Activated CD8-positive, alpha-beta memory T cell treated with anti-CD3 and anti-CD28 coated beads for 48 hours (primary cell): ENCODE results near the gene IMPA2.

Source experiments
- DNase-seq, 3 experiments: peaks; one replicate each; pipeline ENCODE4 v3.0.0-alpha.2; 2020; ENCODE audit warnings: low read depth in 2 of 3, low spot score in 2 of 3

IMPA2 gene

DNA sequence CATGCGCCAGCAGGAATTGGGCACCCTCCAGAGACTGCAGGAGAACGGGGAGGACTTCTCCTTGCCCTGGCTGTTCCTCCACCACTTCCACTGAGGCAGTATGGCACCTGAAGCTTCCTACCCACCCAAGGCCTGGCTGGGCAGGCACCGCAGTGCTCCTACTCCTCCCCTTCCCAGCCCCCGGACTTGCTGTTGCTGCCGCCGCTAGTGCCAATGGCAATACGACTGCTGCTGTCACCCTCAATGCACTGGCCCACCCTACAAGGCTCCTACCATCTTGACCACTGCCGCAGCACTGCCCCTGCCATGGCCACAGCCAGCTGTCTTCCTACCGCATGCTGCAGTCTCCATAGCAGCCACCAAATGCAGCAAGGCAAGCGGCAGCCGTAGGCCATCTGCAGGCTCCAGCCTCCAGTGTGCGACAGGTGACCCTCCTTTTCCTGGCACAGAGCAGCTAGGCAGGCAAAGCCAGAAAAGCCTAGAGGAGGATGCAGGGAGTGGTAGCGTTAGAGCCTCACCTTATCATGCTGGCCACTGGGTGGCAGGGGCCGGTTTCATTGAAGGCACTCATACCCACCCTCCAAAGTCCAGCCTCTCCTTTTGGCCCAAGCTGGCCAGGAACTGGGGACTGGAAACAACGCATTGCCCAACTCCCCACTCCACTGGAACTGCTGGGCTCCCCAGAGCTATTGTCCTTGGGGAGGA lies 64.9 kb downstream of the IMPA2 start:
- DNase-seq: no peak

DNA sequence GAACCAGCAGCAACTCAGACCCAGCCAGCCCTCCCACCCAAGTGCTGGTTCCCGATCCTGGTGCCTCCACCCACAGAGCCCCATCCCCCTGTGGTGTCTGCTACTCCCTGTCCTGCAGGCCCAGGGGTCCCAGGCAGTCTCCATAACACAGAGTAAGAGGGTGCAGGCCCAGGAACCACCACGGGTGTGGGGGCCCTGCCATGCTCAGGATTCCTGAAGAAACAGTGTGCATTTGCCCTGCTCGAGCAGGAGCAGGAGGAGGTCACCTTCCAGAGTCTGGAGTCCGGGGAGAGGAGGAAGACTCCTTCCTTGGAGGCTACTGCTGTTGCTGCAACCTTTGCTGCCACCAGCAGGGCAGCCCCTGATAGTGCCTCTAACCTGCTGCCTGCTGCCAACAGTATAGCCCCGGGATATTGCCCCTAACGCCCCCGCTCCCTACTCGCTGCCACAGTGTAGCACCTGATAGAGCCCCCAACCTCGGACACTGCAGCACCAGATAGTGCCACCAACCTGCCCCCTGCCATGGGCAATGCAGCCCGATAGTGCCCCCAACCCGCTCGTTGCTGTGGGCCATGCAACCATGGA lies 65.5 kb downstream of the IMPA2 start:
- DNase-seq: no peak

DNA sequence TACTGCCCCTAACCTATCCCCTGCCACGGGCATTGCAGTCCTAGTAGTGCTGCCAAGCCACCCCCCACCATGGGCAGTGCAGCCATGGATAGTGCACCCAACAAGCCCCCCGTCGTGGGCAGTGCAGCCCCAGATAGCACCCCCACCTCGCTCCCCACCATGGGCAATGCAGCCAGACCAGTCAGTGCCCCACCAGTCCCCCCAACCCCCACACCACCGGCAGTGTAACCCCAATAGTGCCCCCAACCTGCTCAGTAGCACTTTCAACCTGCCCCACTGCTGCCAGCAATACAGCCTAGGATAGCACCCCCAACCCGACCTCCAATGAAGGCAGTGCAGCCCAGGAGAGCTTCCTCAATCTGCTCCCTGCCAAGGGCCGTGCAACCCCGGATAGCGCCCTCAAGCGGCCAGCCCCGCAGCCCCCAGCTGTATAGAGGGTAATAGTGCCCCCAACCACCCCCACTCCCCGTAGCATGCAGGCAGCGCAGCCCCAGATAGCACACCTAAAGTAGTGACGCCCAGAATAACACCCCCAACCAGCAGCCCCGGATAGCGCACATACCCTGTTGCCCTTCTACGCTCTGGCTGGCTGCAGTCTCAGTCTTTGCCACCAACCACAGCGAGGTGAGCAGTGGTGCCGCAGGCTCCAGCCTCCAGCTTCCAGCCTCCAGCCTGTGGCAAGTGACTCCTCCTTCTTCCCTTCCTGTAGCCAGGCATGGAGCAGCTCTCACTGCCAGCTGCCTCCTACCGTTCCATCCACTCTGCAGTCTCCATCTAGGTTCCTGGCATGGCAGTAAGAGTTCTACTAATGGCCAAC lies 66.9 kb downstream of the IMPA2 start:
- DNase-seq: no peak

DNA sequence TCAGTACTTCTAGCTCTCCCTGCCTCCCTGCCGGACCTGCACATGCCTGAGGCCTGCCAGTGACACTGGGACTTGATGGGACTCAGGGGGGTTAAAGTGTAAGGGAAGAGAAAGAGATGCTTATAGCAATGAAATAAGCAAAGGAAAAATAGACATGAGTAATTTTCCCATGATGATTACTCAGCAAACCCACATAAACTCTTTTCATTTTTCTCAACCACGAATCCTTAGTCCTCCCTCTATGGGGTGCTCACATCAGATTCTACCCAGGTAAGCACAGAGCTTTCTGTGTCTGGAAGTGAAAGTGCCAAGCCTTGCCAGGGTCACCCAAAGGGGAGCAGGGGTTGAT lies 67.5 kb downstream of the IMPA2 start:
- DNase-seq: no peak

DNA sequence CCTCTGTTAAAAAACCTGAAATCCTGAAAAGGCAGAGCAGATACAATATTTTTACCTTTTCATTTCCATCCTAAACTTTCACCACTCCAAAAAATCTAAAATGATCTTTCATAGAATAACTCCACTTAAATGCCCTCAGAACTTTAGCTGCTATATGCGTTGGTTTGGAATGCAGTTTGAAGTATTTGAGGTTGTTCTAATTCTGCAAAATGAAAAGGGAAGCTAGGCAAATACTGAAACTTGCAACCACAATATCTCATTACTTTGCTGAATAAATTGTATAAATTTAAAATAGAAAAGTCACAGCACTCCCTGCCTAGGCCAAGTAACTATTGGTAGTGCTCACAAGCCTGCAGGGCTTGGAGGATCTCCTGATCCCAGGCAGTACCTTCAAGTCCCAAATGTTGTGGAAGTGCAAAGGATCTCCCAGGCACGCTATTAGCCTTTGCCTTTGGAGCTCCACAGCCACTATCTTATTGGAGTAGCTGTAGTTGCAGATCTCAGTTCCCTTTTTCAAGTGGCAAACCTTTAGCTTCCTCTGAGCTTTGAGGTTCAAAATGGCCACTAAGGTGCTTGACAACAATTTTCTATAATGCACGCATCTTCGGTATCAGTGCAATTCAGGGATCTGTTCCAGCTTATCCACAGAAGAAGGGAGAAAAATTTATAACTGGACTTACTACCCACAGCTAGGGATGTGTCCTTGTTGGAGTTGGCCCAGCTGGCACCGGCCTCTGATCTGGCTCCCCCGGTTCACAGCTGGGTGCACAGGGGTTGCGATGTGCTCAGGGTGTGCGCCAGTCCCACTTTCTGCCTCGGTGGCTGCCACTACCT lies 68.9 kb downstream of the IMPA2 start:
- DNase-seq: no peak

DNA sequence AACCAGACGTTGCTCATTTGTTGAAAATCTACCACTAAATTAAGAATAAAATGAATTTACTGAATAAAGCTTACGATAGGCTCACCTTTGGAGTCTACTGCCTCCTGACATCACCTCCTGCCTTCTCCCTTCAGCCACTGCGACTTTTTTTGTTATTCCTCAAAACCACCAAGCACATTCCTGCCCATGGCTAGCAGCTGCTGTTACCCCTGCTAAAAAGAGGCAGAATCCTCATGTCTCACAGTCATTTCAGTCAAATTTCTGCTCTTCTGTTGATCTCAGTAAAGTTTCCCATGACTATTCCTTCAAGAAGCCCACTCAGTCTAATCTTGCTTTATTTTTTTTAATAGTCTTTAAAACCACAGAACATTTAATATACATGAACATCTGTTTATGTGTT lies 71.6 kb downstream of the IMPA2 start:
- no peak for DNase-seq

DNA sequence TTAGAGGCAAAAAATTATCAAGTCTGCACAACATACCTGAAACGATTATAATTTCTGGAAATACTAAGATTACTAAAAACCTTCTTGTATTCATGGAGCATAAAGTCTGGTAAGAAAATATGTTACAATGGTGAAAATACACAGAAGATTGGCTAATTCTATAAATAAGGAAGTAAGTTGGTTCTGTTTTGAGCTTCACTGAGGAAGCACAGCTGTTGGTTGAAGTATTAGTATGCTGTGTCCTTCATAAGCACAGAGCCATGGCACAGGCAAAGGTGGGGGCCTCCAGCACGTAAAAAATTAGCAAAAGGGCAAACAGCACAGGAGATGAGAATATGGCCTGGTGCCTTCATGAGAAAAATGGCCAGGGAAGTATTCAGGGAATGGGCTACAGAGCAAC lies 72.0 kb downstream of the IMPA2 start:
- no peak for DNase-seq

DNA sequence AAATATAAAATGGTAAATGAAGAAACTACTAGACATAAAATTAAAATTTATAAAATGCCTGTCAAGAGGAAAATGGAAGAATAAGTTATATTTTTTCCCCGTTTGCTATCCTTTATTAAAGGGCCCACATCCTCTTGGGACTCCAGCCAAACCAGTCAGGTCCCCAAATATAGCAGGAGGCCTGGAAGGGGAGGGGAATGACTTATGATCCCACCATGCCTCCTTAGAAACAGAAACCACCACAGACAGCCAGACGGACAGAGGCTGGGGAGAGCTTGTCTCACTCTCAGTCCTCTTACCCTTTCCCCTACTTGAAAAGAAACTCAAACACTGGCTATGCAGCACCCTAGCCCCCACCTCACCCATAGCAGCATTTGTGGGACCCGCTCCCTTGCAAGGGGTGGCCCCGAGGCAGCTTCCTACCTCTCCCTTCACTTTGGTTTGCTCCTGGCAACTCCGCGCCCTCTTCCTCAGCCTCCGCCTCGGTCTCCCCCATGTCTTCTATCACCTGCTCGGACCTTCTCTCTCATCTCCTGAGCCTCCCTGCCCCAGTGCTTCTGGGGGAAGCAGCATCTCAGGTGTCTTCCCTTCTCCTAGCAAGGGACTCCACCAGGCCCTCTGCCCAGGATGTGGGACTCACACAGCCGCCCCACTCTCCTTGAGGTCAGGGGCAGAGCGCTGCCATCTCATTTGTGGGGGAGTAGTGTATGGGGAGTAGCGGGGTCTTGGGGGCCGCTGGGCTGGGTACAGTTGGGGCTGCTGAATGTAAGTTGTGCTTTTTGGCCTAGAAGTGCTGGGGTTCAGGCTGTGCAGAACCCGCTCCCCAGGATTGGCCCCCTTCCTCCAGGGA lies 75.0 kb downstream of the IMPA2 start:
- DNase-seq: no peak

DNA sequence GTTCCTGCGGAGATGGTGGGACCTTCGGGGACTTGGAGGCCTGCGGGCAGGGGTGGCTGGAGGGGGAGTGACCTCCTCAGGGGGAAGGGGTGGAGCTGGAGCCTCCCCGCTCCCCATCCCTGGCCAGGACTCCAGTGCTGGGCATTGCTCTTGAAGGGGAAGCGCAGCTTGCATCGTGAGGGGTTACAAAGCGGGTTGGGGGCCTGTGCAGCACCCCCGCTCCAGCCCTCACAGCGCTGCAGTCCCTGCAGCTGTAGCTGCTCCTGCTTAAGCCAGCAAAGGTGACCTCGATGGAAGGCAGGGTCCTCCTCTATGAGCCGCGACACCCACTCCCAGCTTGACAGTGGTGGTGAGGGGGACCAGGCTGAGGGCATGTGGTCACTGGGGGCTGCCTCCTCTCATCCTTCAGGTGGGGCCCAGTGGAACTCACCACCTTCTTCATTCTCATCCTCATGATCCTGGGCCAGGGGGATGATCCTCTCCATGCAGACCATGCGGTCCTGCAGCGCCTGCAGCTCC lies 75.6 kb downstream of the IMPA2 start:
- no peak for DNase-seq

DNA sequence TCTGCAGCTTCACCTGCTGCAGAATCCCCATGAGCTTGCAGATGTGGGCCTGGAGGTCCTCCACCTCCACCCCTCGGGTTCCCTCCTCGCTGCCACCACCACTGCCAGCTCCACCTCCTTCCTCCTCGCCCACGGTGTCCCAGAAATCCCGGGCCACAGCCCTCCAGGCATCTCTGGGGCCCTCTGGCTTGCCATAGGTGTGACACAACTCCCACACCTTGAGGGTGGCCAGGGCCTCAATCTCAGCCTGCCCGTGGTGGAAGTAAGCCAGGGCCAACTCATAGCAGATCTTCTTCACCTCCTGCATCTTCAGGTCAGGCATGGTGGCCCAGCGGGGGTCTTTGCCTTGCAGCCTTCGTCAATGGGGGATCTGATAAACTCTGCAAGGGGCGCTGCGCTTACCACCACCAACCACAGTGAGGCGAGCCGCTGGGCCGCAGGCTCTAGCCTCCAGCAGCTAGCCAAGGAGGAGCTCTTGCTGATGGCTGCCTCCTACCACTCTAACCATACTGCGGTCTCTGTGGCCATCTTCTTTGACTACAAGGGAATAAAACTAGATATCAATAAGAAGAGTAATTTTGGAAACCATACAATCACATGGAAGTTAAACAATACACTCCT lies 76.2 kb downstream of the IMPA2 start:
- no peak for DNase-seq

DNA sequence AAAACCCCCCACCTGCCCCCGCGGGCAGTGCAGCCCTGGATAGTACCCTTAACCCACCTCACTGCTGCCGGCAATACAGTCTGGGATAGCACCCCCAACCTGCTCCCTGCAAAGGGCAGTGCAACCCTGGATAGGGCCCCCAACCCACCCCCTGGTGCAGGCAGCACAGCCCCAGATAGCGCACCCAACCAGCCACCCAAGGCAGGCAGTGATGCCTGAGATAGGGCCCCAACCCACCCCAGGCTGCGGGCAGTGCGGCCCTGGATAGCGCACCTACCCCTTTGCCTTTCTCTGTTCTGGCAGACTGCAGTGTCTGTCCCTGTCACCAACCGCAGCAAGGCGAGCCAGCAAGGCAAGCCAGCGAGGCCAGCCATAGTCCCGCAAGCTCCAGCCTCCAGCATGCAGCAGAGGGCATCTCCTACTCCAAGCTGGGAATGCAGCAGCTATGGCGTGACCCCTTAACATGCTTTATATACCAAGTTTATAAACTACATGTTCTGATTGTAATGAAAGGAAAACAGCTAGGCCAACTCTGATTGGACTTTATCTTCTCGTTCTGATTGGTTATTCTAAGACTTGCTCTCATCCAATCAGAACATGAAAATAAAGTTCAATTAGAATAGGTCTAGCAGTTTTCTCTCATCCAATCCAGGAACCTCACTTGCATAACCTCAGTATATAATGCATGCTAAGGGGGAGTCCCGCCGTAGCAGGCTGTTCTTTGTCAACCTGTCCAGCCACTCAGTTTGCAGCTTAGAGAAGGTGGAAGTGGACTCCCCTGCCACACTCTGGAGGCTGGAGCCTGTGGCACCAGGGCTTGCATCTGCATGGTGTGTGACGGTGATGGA lies 78.3 kb downstream of the IMPA2 start:
- DNase-seq: no peak

DNA sequence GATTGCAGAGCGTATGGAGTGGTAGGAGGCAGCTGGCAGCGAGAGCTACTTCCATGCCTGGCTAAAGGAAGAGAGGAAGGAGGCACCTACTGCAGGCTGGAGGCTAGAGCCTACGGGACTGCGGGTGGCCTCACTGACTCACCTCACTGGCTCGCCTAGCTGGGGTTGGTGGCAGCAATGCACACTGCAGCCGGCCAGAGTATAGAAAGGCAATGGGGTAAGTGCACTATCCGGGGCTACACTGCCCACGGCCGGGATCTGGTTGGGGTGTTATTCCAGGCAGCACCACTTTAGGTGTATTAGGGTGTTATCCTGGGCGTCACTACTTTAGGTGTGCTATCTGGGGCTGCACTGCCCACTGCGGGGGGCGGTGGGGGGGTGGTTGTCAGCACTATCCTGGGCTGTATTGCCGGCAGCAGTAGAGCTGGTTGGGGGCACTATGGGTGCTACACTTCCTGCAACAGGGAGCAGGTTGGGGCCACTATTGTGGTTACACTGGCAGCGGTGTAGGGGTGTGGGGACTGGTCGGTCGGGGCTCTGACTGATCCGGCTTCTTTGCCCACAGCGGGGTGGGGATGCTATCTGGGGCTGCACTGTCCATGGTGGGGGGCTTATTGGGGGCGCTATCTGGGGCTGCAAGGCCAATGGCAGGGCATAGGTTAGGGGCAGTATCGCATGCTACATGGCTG lies 79.0 kb downstream of the IMPA2 start:
- DNase-seq: no peak

DNA sequence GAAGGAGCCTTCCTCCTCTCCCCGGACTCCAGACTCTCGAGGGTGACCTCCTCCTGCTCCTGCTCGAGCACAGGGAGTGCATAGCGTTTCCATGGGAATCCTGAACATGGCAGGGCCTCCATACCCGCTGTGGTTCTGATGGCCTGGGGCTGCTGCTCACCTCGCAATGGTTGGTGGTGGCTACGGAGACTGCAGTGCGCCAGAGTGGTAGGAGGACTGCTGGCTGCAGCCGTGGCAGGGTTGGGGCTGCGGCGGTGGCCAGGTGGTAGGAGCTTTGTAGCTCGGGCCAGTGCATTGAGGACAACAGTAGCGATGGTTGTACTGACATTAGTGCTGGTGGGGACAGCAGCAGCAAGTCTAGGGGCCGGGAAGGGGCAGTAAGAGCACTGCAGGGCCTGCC lies 80.4 kb downstream of the IMPA2 start:
- DNase-seq: no peak

DNA sequence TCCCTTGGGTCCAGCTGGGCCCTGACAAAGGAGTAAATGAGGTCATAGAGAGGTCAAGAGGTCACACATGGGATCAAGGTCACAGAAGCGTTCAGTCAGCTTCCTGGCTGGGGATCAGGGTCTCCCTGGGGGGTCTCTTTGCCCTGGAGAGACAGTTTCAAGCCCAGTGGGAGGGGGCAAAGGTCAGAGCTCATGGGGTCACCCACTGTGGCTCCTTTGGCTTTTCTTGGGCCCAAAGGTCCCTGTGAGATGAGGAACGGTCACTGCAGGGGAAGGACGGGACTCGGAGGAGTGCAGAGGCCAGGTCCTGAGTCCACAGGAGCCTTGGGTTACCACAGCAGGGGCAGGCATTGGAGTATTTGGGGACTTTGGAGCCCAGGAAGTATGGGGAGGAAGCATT lies 81.7 kb downstream of the IMPA2 start:
- no peak for DNase-seq

DNA sequence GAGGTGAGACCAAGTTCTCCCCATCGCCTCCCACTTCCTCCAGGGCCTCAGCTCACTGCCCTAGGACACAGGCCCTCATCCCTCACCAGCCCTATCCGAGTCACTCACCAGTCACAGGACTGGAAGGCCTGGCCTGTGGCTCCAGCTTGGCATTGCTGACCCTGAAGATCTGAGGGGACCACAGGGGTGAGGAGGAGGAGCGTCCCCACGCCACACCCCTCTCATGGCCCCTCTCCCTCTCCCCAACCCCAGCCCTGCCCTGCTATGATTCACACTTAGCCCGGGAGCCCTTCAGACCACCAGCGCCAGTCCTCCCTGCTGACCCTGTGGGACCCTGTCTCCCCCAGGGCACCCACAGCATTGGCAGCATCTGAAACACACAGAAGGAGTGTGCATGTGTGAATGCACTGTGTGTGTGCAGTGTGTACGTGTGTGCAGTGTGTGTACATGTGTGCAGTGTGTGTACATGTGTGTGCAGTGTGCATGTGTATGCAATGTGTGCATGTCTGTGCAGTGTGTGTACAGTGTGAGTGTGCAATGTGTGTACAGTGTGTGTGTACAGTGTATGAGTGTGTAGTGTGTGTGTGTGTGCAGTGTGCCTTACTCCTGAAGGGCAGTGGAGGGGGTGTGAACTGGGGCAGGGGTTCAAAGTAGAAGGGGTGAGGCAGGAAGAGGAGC lies 82.9 kb downstream of the IMPA2 start:
- DNase-seq: no peak

DNA sequence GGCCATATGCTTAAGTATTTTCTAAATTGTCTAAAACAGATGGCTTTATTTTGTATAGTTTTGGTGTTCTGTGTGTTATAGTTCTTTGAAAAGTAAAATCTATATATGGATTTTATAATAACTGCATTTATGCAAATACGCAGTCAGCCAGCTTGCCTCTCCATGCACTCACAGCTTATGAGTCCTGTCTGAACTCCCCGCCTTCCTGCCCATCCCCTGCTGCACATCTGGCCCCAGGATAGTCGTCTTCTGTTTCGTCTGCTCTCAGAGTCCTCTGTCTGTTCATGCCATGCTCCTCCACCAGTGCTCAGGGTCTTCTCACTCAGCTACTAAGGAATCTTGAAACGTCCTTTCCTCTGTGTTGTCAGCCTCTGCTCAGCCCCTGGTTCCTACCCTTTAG lies 84.1 kb downstream of the IMPA2 start:
- DNase-seq: no peak

DNA sequence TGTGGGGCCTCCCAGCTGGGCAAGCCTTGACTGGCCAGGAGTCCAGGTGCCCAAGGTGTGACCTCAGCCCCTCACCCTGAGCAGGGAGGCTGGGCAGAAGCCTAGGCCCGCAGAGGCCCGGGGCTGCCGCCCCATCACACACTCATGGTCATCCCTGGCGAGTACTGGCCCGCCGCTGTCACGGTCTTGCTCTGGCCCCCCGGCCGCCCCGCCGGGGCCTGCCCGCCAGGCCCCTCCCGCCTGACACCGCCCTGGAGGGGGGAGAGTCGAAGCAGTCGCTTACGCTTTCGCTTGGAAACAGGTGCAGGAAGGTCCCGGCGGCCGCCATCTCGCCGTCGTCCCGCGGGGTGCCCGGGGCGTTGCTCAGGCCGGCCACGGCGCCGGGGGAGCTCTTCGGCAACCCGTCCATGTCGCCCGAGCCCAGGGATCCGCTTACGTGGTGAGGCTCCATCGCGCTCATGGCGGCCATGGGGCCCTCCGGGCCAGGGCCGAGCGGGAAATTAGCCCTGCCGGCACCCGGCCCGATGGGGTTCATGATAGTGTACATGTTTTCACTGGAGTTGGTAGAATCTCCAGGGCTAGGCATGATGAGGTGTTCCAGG lies 85.7 kb downstream of the IMPA2 start:
- no peak for DNase-seq

DNA sequence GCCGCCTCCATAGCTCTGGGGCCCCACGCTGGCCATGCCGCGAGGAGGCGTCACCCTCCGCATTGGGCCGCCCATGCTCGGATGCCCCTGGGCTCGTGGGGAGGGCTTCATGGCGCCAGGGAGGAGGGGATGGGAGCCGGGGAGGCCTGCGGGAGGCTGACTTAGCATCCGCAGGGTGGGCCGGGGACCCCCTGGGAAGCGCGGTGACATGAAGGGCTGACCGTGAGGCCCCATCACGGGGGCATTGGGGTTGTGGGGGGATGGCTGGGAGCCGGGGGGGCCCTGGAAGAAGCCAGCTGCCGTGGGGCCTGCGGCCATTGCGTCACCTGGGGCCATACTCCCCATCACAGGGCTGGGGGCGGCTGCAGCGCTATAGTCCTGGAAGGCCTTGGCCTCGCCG lies 86.4 kb downstream of the IMPA2 start:
- no peak for DNase-seq
